GM13977 (cell line): ENCODE data around the gene ATP5IF1.

Source experiments
- DNase-seq: peaks from one replicate; pipeline ENCODE4 v3.0.0; 2012; ENCODE audit warnings: low spot score
- in situ Hi-C: fragments of 300-500 bp; cut with MboI; formaldehyde crosslinking; loops from one replicate; pipeline ENCODE4 v1.12.0; 2022; ENCODE audit warnings: low sequenced_read_pairs, low pct_unique_long_range_greater_than_20kb, mixed read lengths, inconsistent platforms; ENCODE audit not compliant: unreplicated experiment
- TF ChIP-seq, protein P1 (sequence below): IDR thresholded peaks from 2 replicates; pipeline ENCODE4 v1.5.1; 2012; ENCODE audit warnings: mild to moderate bottlenecking, control low read depth; ENCODE audit not compliant: insufficient read depth; ENCODE audit errors: extremely low read depth, missing control alignments

Gene ATP5IF1

DNA sequence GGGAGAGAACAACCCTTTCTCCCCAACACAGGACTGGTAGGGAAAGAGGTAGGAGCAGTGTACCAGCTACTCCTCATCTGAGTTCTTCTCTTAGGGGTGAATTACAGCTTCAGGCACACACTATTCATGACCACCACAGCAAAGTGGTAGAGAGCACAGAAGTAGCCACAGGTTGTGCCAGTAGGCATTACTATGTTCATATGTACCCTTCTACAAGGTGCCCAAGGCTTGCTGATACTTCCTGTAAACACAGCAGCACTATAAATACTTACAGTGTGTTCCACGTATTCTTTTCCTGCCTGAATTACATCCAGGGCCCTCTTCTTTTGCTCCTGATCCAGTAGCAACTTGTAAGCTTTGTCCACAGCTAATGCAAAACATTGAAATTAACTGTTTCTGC is 26.2 kb upstream of the ATP5IF1 start:
- no peak for DNase-seq
- in situ Hi-C loops: no loop called here
- TF ChIP-seq, protein P1, sequence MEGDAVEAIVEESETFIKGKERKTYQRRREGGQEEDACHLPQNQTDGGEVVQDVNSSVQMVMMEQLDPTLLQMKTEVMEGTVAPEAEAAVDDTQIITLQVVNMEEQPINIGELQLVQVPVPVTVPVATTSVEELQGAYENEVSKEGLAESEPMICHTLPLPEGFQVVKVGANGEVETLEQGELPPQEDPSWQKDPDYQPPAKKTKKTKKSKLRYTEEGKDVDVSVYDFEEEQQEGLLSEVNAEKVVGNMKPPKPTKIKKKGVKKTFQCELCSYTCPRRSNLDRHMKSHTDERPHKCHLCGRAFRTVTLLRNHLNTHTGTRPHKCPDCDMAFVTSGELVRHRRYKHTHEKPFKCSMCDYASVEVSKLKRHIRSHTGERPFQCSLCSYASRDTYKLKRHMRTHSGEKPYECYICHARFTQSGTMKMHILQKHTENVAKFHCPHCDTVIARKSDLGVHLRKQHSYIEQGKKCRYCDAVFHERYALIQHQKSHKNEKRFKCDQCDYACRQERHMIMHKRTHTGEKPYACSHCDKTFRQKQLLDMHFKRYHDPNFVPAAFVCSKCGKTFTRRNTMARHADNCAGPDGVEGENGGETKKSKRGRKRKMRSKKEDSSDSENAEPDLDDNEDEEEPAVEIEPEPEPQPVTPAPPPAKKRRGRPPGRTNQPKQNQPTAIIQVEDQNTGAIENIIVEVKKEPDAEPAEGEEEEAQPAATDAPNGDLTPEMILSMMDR: no peak

DNA sequence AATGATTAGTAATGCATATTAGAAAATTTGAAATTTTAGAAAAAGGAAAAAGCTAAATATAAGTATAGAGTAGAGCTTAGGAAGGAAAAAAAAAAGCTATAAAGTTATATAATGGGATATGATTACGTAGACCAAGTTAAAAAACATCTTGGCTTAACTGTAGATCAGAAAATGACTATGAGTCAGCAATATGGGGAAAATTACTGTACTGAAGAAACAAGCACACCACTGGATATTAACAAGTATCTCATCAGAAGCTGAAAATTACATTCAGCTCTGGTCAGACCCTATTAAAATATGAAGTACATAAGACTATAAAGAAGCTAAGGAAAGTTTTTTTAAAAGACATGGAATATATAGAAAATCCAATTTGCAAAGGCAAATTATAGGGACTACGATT is 22.6 kb upstream of the ATP5IF1 start:
- DNase-seq: no peak
- TF ChIP-seq, protein P1: no peak
- in situ Hi-C loops: no loop called here

DNA sequence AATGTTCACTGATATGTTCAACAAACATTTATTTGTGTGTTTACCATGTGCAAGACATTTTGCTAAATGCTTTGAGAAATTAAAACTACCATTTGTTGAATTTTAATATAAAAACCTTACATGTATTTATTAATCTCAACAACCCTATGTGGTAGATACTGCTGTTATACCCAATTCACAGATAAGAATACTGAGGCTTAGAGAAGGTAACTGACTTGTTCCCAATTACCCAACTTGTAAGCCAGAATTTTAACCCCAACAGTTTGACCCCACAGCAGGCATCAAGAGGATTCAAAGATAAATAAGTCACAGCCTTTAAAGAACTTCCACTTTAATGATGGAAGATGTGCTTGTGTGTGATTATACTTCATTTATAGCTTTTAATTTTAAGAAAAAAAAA is 6.8 kb upstream of the ATP5IF1 start:
- DNase-seq: no peak
- in situ Hi-C loops: no loop called here
- TF ChIP-seq, protein P1: no peak

DNA sequence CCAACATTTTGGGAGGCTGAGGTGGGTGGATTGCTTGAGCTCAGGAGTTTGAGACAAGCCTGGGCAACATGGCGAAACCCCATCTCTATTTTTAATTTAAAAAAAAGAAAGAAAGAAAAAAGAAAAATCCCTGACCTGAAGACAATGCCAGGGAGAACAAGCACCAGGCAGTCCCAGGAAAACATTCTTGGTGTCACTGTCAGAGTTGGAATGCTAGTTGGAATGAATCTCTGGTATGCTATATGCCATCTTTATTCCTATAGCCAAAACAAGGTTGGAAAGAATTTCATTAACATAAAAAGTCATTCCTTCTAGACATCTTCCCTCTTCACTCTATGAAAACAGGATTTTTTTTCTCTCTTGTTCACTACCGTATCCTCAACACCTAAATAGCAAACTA is 5.9 kb upstream of the ATP5IF1 start:
- no peak for DNase-seq
- in situ Hi-C loops: no loop called here
- TF ChIP-seq, protein P1: no peak

DNA sequence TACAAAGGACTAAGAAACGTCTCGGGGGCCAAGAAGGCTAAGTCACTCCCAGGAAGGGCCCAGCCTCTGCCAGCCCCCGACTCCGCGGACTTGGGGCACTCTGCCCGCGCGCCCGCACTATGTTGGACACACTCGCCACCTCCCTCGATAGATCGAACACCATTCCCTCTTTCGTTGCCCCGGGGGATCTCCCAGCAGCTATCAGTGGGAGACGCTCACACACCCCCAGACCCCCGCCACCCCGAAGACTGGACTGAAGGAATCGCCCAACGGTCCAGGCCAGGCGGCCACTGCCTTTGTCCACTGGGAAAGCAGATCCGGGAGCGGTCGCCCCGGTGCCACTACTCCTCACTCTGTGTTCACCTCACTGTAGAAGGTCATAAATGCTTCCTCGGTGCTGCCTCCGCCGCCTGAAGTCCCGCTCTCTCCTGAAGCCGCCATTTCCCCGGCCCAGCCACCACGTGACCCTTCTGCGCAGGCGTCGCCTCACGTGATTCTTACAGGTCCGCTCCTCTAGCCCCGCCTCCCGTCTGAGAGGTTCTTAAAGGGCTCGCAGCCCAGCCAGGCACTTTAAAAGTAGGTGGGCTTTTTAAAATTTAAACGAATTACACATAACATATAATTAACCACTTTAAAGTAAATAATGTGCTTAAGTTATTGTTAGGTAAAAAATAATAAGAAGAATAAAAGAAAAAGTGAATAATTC is 3.2 kb upstream of the ATP5IF1 start, which contains the start of gene DNAJC8:
Gene DNAJC8, minus strand, starts transcription at position 472 of the 706 bp plus-strand sequence. Its CDS starts 31 bp downstream, at position 441.
- in situ Hi-C loops: no loop called here
- TF ChIP-seq, protein P1: no peak
- DNase-seq: peak; percentile 91

DNA sequence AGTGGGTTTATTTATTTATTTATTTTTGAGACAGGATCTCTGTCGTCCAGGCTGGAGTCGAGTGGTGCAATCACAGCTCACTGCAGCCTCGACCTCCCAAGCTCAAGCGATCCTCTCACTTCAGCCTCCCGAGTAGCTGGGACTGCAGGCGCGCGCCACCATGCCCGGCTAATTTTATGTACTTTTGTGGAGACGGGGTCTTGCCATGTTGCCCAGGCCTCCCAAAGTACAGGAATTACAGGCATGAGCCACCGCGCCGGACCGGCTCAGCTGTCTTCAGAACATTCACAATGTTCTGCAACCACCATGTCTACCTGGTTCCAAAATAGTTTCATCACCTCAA is 2.7 kb upstream of the ATP5IF1 start:
- TF ChIP-seq, protein P1: no peak
- no peak for DNase-seq
- in situ Hi-C loops: no loop called here
